SJCRH30 (cell line): ENCODE results near the gene COL28A1. TPM values are rescaled to one million over a fixed set of nuclear protein-coding genes. Genes with fewer than 3 reads are reported as not detected.

Experiments used
- DNase-seq, 2 experiments: peaks; one replicate each; pipeline ENCODE4 v3.0.0-alpha.2; 2015 to 2020
- H3K27ac ChIP-seq: fragments of 250-450 bp; sonication (Bioruptor Pico); 2 replicates; pipeline ENCODE4 v1.5.1; 2020; ENCODE audit warnings: mild to moderate bottlenecking, moderate library complexity
- H3K27me3 ChIP-seq: fragments of 250-450 bp; sonication (Bioruptor Pico); 2 replicates; pipeline ENCODE4 v1.5.1; 2020; ENCODE audit warnings: mild to moderate bottlenecking, moderate library complexity
- H3K36me3 ChIP-seq: fragments of 250-450 bp; sonication (Bioruptor Pico); 2 replicates; pipeline ENCODE4 v1.5.1; 2020; ENCODE audit warnings: mild to moderate bottlenecking, moderate library complexity
- H3K4me1 ChIP-seq: fragments of 250-450 bp; sonication (Bioruptor Pico); 2 replicates; pipeline ENCODE4 v1.5.1; 2020; ENCODE audit warnings: mild to moderate bottlenecking, moderate library complexity
- H3K4me3 ChIP-seq: fragments of 250-450 bp; sonication (Bioruptor Pico); 2 replicates; pipeline ENCODE4 v1.5.1; 2020; ENCODE audit warnings: mild to moderate bottlenecking, moderate library complexity
- H3K9me3 ChIP-seq: fragments of 250-450 bp; sonication (Bioruptor Pico); replicated peaks from 2 replicates; pipeline ENCODE4 v1.5.1; 2020; ENCODE audit warnings: mild to moderate bottlenecking, moderate library complexity
- total RNA-seq: library from RNA; depleted of rRNA; stranded (reverse); fragments of >200 nt; shearing (Covaris generic); gene quantifications from 2 replicates; pipeline ENCODE4 v1.2.3, GENCODE V29; 2014; rRNA removed

The COL28A1 gene
- total RNA-seq: 0.02 and 0.03 TPM in 2 replicates

GRCh38 chr7:7535691-7536090 is at the start of gene COL28A1:
Gene COL28A1 (minus strand): TSS chr7:7535873. CDS start chr7:7532875, 2,998 bp downstream.
- DNase-seq: peak in 1 of 2 experiments; percentile 35
- Histone ChIP-seq H3K27ac (no peak within 1 kb of the TSS), H3K27me3 (no peaks in the 10 kb centered on the region), H3K36me3 (no peaks in the 10 kb centered on the region), H3K4me1 (peaks cover 12% of the 10 kb centered on the region), H3K9me3 (no peaks in the 10 kb centered on the region), H3K4me3 (no peak within 1 kb of the TSS)

GRCh38 chr7:7584653-7585052 is 49.0 kb upstream of the COL28A1 start:
- Histone ChIP-seq H3K27me3 (no peaks in the 10 kb centered on the region), H3K9me3 (no peaks in the 10 kb centered on the region), H3K27ac (no peak overlapping the region), H3K4me1 (no peaks in the 10 kb centered on the region), H3K36me3 (peaks cover 7% of the 10 kb centered on the region; the same call in 1 of the 2 replicates), H3K4me3 (no peak overlapping the region)
- DNase-seq: no peak

GRCh38 chr7:7583731-7584130 is 48.1 kb upstream of the COL28A1 start:
- Histone ChIP-seq H3K36me3 (peaks cover 7% of the 10 kb centered on the region; the same call in 1 of the 2 replicates), H3K27me3 (no peaks in the 10 kb centered on the region)

GRCh38 chr7:7582596-7582995 is 46.9 kb upstream of the COL28A1 start:
- Histone ChIP-seq H3K27me3 (no peaks in the 10 kb centered on the region), H3K27ac (no peak overlapping the region), H3K4me3 (no peak overlapping the region), H3K36me3 (peaks cover 7% of the 10 kb centered on the region; the same call in 1 of the 2 replicates), H3K9me3 (no peaks in the 10 kb centered on the region), H3K4me1 (no peaks in the 10 kb centered on the region)
- DNase-seq: no peak

More at GRCh38 chr7:7583731-7584130, 48.1 kb upstream of the COL28A1 start:
- DNase-seq: no peak
- H3K9me3 ChIP-seq: no peaks in the 10 kb centered on the region
- H3K27ac ChIP-seq: no peak overlapping the region
- no peaks in the 10 kb centered on the region for H3K4me1 ChIP-seq
- H3K4me3 ChIP-seq: no peak overlapping the region

- DNase-seq: no peak
- no peaks in the 10 kb centered on the region for H3K9me3 ChIP-seq
- no peaks in the 10 kb centered on the region for H3K27me3 ChIP-seq
- H3K4me1 ChIP-seq: no peaks in the 10 kb centered on the region
- peaks cover 7% of the 10 kb centered on the region; the same call in 1 of the 2 replicates for H3K36me3 ChIP-seq
- H3K27ac ChIP-seq: no peak overlapping the region
- H3K4me3 ChIP-seq: no peak overlapping the region
These were observed 46.0 kb upstream of the COL28A1 start for GRCh38 chr7:7581531-7582179.

GRCh38 chr7:7579638-7580037 is 44.0 kb upstream of the COL28A1 start:
- H3K9me3 ChIP-seq: no peaks in the 10 kb centered on the region
- H3K36me3 ChIP-seq: peaks cover 8% of the 10 kb centered on the region; the same call in 1 of the 2 replicates
- H3K4me3 ChIP-seq: no peak overlapping the region
- no peak overlapping the region for H3K27ac ChIP-seq
- no peaks in the 10 kb centered on the region for H3K27me3 ChIP-seq
- no peaks in the 10 kb centered on the region for H3K4me1 ChIP-seq
- no peak for DNase-seq

GRCh38 chr7:7577888-7578287 is 42.2 kb upstream of the COL28A1 start:
- DNase-seq: no peak
- H3K27me3 ChIP-seq: no peaks in the 10 kb centered on the region
- peaks cover 11% of the 10 kb centered on the region for H3K36me3 ChIP-seq
- H3K4me3 ChIP-seq: no peak overlapping the region
- H3K9me3 ChIP-seq: no peaks in the 10 kb centered on the region
- H3K4me1 ChIP-seq: no peaks in the 10 kb centered on the region
- no peak overlapping the region for H3K27ac ChIP-seq

- no peaks in the 10 kb centered on the region for H3K4me1 ChIP-seq
- no peak overlapping the region for H3K4me3 ChIP-seq
- no peaks in the 10 kb centered on the region for H3K9me3 ChIP-seq
- H3K27me3 ChIP-seq: no peaks in the 10 kb centered on the region
- DNase-seq: no peak
- peaks cover 23% of the 10 kb centered on the region for H3K36me3 ChIP-seq
- no peak overlapping the region for H3K27ac ChIP-seq
These were observed 40.7 kb upstream of the COL28A1 start for GRCh38 chr7:7576344-7576743.

- Histone ChIP-seq H3K27me3 (no peaks in the 10 kb centered on the region), H3K4me3 (no peak overlapping the region), H3K27ac (no peak overlapping the region), H3K9me3 (no peaks in the 10 kb centered on the region), H3K36me3 (peaks cover 26% of the 10 kb centered on the region), H3K4me1 (peaks cover 2% of the 10 kb centered on the region; the same call in 1 of the 2 replicates)
- no peak for DNase-seq
These were observed 38.0 kb upstream of the COL28A1 start for GRCh38 chr7:7573701-7574100.

GRCh38 chr7:7570584-7570983 is 34.9 kb upstream of the COL28A1 start:
- Histone ChIP-seq H3K27ac (no peak overlapping the region), H3K4me3 (no peak overlapping the region), H3K36me3 (peaks cover 22% of the 10 kb centered on the region), H3K27me3 (no peaks in the 10 kb centered on the region), H3K4me1 (peaks cover 11% of the 10 kb centered on the region; the same call in 1 of the 2 replicates), H3K9me3 (no peaks in the 10 kb centered on the region)
- DNase-seq: no peak

GRCh38 chr7:7569615-7570014 is 33.9 kb upstream of the COL28A1 start:
- Histone ChIP-seq H3K9me3 (no peaks in the 10 kb centered on the region), H3K27ac (no peak overlapping the region), H3K4me3 (no peak overlapping the region), H3K4me1 (peaks cover 11% of the 10 kb centered on the region; the same call in 1 of the 2 replicates), H3K36me3 (peaks cover 22% of the 10 kb centered on the region), H3K27me3 (no peaks in the 10 kb centered on the region)
- no peak for DNase-seq

GRCh38 chr7:7569081-7569527 is 33.4 kb upstream of the COL28A1 start:
- Histone ChIP-seq H3K9me3 (no peaks in the 10 kb centered on the region), H3K36me3 (peaks cover 22% of the 10 kb centered on the region), H3K27me3 (no peaks in the 10 kb centered on the region), H3K4me3 (no peak overlapping the region), H3K4me1 (peaks cover 11% of the 10 kb centered on the region; the same call in 1 of the 2 replicates), H3K27ac (no peak overlapping the region)
- no peak for DNase-seq

GRCh38 chr7:7568553-7568952 is 32.9 kb upstream of the COL28A1 start:
- DNase-seq: no peak
- Histone ChIP-seq H3K4me3 (peak overlapping the region; percentile 91), H3K27ac (no peak overlapping the region), H3K27me3 (no peaks in the 10 kb centered on the region), H3K9me3 (no peaks in the 10 kb centered on the region), H3K4me1 (peaks cover 11% of the 10 kb centered on the region; the same call in 1 of the 2 replicates), H3K36me3 (peaks cover 20% of the 10 kb centered on the region)

- DNase-seq: no peak
- Histone ChIP-seq H3K4me3 (peak overlapping the region; percentile 91), H3K36me3 (peaks cover 20% of the 10 kb centered on the region), H3K9me3 (no peaks in the 10 kb centered on the region), H3K4me1 (peaks cover 11% of the 10 kb centered on the region; the same call in 1 of the 2 replicates), H3K27me3 (no peaks in the 10 kb centered on the region), H3K27ac (no peak overlapping the region)
These were observed 32.3 kb upstream of the COL28A1 start for GRCh38 chr7:7567898-7568531.
